Retinal pigment epithelial cell (primary cell): ENCODE measurements around the gene INHA.

Experiments used
- DNase-seq: peaks from one replicate; pipeline ENCODE4 v3.0.0-alpha.2; 2010; ENCODE audit warnings: low read depth
- H3K4me3 ChIP-seq: 2 replicates; pipeline ENCODE4 v1.5.1; 2011; ENCODE audit warnings: mild to moderate bottlenecking, low read length, control low read depth, moderate library complexity
- TF ChIP-seq, protein P1 (sequence below): conservative IDR thresholded peaks from 2 replicates; pipeline ENCODE4 v1.5.1; 2011; ENCODE audit warnings: low read depth, low read length, control low read depth, inconsistent platforms

The INHA gene

DNA sequence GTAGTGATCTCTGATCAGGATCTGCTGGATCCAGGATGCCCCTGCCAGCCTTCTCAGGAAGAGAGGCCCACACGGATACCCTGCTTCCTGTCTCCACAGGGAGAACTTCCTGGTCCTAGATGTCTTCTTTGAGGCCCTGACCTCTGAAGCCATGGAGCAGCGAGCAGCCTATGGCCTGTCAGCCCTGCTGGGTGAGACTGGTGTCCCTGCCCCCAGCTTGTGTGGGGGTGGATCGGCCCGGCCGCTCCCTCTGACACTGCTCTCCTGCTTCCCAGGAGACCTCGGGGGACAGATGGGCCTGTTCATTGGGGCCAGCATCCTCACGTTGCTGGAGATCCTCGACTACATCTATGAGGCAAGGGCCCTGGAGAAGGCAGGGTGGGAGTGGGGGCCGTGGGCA, 35.1 kb upstream of the INHA start:
- no peak overlapping the region for H3K4me3 ChIP-seq
- TF ChIP-seq, protein P1, sequence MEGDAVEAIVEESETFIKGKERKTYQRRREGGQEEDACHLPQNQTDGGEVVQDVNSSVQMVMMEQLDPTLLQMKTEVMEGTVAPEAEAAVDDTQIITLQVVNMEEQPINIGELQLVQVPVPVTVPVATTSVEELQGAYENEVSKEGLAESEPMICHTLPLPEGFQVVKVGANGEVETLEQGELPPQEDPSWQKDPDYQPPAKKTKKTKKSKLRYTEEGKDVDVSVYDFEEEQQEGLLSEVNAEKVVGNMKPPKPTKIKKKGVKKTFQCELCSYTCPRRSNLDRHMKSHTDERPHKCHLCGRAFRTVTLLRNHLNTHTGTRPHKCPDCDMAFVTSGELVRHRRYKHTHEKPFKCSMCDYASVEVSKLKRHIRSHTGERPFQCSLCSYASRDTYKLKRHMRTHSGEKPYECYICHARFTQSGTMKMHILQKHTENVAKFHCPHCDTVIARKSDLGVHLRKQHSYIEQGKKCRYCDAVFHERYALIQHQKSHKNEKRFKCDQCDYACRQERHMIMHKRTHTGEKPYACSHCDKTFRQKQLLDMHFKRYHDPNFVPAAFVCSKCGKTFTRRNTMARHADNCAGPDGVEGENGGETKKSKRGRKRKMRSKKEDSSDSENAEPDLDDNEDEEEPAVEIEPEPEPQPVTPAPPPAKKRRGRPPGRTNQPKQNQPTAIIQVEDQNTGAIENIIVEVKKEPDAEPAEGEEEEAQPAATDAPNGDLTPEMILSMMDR: no peak
- no peak for DNase-seq

DNA sequence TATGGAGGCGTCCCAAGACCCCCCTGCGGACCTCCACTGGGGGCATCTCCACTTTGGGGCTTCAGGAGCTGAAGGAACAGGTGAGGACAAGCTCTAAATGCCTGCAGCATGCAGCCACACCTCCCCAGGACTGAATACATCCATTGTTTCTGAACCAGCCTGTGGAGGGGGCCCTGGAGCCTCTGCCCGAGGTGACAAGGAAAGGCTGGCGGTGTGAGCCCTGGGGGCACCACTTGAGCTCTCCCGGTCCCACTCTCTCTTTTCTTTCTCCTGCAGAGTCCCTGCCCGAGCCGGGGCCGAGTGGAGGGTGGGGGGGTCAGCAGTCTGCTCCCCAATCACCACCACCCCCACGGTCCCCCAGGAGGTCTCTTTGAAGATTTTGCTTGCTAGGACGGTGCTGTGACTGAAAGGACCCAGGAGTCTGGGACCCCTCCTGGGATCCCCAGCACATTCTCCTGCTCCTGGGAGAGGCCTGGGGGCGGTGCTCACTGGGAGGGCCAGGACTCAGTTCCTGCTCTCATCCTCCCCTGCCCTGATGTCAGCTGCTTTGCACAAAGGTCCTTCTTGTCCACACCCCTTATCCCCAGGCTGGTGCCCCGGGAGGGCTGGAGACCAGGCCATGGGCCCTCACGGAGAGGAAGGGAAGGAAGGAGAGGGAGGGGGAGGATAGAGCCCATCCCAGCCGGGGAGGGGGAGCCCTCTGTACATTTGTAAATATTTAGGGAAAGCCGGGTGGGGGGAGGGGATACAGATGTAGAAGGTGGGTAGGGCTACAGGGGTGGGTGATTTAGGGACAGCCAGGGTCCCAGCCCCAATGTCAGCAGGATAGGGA, 34.2 kb upstream of the INHA start:
- no peak overlapping the region for H3K4me3 ChIP-seq
- TF ChIP-seq, protein P1: peak; percentile 36
- no peak for DNase-seq

DNA sequence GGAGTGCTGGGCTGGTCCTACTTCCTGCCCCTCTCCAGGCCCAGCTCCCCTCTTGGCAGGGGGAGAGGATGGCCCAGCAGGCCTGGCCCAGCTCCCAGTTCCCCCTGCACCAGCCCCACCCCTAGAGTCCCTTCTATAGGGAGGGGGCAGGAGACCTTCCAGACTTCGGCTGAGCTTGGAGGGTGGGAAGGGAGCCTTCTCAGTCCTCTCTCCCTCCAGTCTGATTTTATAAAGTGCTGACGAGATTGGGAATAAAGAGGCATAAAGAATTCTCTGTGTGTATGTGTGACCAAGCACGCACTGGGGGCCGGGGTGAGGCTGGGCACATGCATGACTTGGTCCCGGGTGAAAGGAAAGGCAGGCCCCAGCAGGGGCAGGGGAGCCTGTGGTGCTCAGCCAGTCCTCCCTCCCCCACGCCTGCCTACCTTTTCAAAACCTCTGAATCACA, 33.6 kb upstream of the INHA start:
- no peak for DNase-seq
- no peak overlapping the region for H3K4me3 ChIP-seq
- TF ChIP-seq, protein P1: no peak

DNA sequence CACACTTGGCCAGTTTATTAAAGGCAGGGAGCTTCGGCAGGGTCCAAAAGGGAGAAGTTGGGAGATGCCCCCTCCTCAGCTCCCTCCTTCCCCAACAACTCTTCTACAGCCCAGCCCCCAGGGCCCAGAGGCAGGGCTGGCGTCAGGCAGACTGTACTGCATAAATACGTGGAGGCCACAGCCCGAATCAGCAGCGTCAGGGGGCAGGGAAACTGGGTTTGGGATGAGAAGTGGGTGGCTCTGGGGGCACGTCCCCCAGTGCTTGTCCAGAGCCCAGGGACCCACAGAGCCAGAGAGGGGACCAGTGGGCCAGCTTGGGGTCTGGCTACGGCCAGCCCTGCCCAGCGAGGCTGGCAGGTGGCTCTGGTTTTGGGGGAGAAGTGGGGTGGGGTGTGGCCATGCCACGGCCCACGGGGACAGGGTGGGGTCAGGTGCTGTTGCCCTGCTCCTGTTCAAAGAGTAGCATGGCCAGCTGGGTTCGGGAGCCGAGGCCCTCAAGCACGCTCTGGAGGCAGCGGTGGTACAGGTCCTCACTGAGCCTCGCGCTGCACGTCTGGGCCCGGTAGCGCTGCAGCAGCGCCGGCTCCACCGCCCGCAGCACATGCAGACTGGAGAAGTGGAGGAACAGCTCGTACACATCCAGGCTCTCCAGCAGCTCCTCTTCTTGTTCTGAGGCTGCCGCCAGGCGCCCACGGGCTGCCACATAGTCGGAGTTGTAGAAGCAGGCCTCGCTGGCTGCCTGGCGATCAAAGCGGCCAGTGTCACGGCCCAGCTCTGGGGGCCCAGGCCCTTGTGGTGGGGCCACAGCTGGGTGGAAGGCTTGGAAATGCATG, 32.9 kb upstream of the INHA start:
- TF ChIP-seq, protein P1: no peak
- DNase-seq: no peak
- no peak overlapping the region for H3K4me3 ChIP-seq

DNA sequence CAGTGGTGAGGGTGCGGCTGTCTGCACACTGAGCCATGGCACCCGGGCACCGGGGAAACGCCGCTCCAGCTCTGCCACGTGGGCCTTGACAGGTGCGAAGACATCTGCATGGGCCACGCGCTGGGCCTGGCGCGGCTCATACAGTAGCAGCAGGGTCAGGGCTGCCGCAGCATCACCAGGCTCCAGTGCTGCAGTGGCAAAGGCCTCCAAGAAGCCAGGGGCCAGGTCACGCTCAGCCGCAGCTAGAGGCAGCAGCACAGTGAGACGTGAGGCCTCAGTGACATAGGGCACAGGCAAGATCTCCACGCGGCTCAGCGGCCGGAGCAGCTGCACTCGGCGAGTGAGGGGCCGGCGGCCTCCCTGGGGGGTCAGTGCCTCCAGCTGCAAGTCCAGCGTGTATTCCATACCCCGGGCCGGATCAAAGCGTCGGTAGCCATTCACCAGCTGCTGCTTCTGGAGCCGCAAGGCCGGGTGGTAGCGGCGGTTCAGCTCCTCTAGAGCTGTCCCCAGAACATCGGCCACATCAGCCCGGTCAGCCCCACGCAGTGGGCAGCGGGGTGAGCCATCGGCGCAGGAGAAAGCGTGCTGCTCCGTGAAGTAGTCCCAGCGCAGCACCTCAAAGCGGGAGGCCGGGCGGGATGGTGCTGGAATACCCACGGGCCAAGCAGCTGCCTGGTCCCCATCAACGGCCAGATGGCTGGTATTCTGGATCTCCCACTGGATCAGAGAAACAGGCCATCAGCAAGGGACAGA, 32.0 kb upstream of the INHA start:
- DNase-seq: no peak
- no peak overlapping the region for H3K4me3 ChIP-seq
- TF ChIP-seq, protein P1: no peak

DNA sequence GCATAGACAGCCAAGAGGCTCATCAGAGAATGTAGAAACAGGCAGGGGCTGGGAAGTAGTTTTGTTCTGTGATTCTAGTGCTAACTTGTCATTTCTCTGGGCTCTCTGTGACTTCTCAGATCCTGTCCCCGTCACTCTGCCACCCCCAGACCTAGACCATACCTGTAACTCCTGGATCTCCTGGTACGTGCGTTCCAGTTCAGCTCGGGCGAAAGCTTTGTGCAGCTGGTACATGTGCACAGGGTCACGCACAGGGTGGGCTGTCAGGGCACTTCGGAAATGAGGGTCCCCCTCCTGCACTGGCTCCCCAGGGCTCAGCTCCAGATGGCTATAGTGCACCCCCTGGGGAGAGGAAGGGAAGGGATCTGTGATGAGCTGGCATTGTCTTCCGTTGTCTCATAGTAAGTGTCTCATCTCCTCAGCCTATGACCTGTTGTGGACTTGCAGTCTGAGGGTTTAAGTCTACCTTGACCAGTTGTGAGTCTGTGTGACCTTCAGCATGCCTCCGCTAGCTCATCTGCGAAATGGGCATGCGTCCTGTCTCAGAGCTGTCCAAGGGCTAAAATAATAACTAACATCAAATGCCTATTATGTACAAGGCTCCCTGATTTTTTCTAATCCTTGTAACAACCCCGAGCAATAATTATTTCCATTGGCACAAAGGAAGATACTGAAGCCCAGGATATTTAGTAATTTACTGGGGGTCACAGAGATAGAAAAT, 31.2 kb upstream of the INHA start:
- no peak for DNase-seq
- H3K4me3 ChIP-seq: no peak overlapping the region
- TF ChIP-seq, protein P1: no peak
